Tibial nerve (tissue), 4 donors: Measurements from ENCODE around the gene NRXN3. TPM values are rescaled to one million over a fixed set of nuclear protein-coding genes. Genes with fewer than 3 reads are reported as not detected.

ENCODE experiments used
- DNase-seq, 2 donors: peaks; one replicate each; pipeline ENCODE4 v3.0.0-alpha.2; 2019; ENCODE audit warnings: low spot score in 2 of 2
- H3K27ac ChIP-seq, 4 donors: fragments of 200-600 bp; sonication (generic) in 3 of 4; one replicate each; pipeline ENCODE4 v1.5.1; 2017 to 2019; ENCODE audit warnings: mild to moderate bottlenecking in 1 of 4
- H3K27me3 ChIP-seq, 2 donors: fragments of 200-600 bp; sonication (generic) in 1 of 2; one replicate each; pipeline versions ENCODE4 v1.5.1 to v1.6.0; 2017 to 2019
- H3K36me3 ChIP-seq, 3 donors: fragments of 200-600 bp; sonication (generic); one replicate each; pipeline ENCODE4 v1.5.1; 2018 to 2019
- H3K4me1 ChIP-seq, 4 donors: fragments of 200-600 bp; sonication (generic) in 3 of 4; one replicate each; pipeline ENCODE4 v1.5.1; 2017 to 2019
- H3K4me3 ChIP-seq, 4 donors: fragments of 200-600 bp; sonication (generic) in 3 of 4; one replicate each; pipeline ENCODE4 v1.5.1; 2017 to 2019; ENCODE audit warnings: mild to moderate bottlenecking in 1 of 4, moderate library complexity in 1 of 4
- H3K9me3 ChIP-seq, 4 donors: fragments of 200-600 bp; sonication (generic) in 3 of 4; one replicate each; pipeline ENCODE4 v1.5.1; 2017 to 2019
- EP300 ChIP-seq, 2 donors: sonication (generic); formaldehyde crosslinking; IDR thresholded peaks; one replicate each; pipeline ENCODE4 v1.6.1; 2017; ENCODE audit warnings: antibody characterized with exemption in 2 of 2, mild to moderate bottlenecking in 1 of 2
- POLR2A ChIP-seq, 2 donors: fragments of 450-650 bp; IDR thresholded peaks; one replicate each; pipeline ENCODE4 v1.6.1; 2017; ENCODE audit warnings: antibody characterized with exemption in 2 of 2, mild to moderate bottlenecking in 2 of 2, moderate library complexity in 2 of 2
- WGBS, 2 donors: methylation state at CpG; one replicate each; pipeline ENCODE4 v1.1.5; 2018; 5-methylcytosine and 5-hydroxymethylcytosine counted together
- total RNA-seq, 4 donors: library from RNA; depleted of rRNA; stranded (reverse); fragments of >200 nt; gene quantifications; one replicate each; pipeline ENCODE4 v1.1.0, GENCODE V29; 2016
- TF ChIP-seq, protein P1 (sequence below), 5 experiments: fragments of 200-600 bp in 3 of 5; fragments of 450-650 bp in 2 of 5; sonication (generic) in 3 of 5; IDR thresholded peaks; one replicate each; pipeline ENCODE4 v1.5.1; 2016 to 2019; ENCODE audit warnings: antibody characterized with exemption in 5 of 5, mild to moderate bottlenecking in 3 of 5, moderate library complexity in 2 of 5

Gene NRXN3
- total RNA-seq, 4 donors from 2014 or later, result 16.7 to 52.2 (median 19.7) TPM

DNA sequence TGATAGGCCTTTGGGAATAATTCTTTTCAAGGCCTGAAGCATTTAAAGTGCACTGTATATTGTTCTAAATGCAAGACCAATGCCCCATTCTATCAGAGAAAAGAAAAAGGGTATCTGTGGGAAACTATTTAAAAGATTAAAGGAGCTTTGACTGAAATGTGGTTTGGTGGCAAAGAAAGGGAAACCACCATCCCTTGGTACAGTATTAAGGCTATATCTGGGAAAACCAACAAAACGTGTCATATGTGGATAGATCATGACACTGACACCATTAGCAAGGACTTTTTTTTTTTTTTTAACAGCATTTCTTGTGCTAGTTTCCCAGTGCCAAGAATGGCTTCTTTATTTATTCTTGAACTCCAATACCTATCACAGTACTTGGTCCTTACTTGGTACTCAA, 1150.4 kb downstream of the NRXN3 start:
- Histone ChIP-seq H3K27ac (no peak overlapping the region), H3K4me1 (peaks cover 0 to 4% (median 0%) of the 10 kb centered on the region in 4 donors), H3K4me3 (no peak overlapping the region), H3K27me3 (no peaks in the 10 kb centered on the region), H3K36me3 (no peaks in the 10 kb centered on the region), H3K9me3 (no peaks in the 10 kb centered on the region)
- 28 to 46% methylated on average over 1 of the region's 1 CpG for WGBS, 2 donors
- TF ChIP-seq EP300 (IDR thresholded peaks at IDR 0.05) (no peak), POLR2A (IDR thresholded peaks at IDR 0.05) (no peak)
- TF ChIP-seq, protein P1, sequence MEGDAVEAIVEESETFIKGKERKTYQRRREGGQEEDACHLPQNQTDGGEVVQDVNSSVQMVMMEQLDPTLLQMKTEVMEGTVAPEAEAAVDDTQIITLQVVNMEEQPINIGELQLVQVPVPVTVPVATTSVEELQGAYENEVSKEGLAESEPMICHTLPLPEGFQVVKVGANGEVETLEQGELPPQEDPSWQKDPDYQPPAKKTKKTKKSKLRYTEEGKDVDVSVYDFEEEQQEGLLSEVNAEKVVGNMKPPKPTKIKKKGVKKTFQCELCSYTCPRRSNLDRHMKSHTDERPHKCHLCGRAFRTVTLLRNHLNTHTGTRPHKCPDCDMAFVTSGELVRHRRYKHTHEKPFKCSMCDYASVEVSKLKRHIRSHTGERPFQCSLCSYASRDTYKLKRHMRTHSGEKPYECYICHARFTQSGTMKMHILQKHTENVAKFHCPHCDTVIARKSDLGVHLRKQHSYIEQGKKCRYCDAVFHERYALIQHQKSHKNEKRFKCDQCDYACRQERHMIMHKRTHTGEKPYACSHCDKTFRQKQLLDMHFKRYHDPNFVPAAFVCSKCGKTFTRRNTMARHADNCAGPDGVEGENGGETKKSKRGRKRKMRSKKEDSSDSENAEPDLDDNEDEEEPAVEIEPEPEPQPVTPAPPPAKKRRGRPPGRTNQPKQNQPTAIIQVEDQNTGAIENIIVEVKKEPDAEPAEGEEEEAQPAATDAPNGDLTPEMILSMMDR (IDR thresholded peaks at IDR 0.05), result no peak
- DNase-seq, result no peak

DNA sequence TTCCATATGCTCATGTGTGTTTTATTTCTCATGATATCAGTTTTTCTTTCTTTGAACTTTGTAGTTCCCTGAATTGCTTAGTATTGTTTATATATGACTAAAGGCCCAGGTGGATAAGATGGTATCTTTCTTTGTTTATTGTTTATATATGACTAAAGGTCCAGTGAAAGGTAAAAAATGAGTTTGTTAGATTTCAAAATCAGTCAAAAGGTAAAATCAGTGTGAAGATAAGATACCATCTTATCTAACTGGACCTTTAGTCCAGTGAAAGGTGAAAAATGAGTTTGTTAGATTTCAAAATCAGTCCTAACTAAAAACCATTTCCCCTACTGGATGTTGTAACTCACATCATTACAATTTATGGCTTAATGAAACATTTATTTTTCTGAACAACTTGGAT, 1150.9 kb downstream of the NRXN3 start:
- DNase-seq, result no peak
- Histone ChIP-seq H3K27me3 (no peaks in the 10 kb centered on the region), H3K4me1 (peaks cover 0 to 4% (median 0%) of the 10 kb centered on the region in 4 donors), H3K27ac (no peak overlapping the region), H3K9me3 (no peaks in the 10 kb centered on the region), H3K4me3 (no peak overlapping the region), H3K36me3 (no peaks in the 10 kb centered on the region)
- TF ChIP-seq, protein P1 (IDR thresholded peaks at IDR 0.05), result no peak
- TF ChIP-seq POLR2A (IDR thresholded peaks at IDR 0.05) (no peak), EP300 (IDR thresholded peaks at IDR 0.05) (no peak)

DNA sequence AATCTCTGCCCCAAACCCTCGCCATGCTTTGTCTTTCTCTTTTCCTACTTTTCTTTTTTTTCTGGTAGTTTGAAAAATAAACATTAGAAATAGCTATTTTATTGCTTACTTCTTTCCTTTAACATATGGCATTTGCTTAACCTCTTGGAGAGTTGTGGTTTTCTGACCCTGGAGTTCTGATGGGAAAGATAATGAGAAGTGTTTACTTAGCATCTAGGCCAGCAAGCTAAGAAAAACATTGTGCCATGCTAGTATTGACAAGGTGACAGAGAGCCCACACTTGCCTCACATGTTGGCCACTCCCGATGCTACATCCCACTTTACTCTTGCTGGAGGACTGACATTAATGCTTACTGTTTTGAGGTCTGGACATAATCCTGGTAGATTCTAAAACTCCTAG, 1154.9 kb downstream of the NRXN3 start:
- Histone ChIP-seq H3K4me1 (peaks cover 0 to 5% (median 2%) of the 10 kb centered on the region in 4 donors), H3K36me3 (no peaks in the 10 kb centered on the region), H3K27ac (no peak overlapping the region), H3K27me3 (no peaks in the 10 kb centered on the region), H3K9me3 (no peaks in the 10 kb centered on the region), H3K4me3 (no peak overlapping the region)
- no peak for DNase-seq
- TF ChIP-seq, protein P1 (IDR thresholded peaks at IDR 0.05), result no peak
- TF ChIP-seq EP300 (IDR thresholded peaks at IDR 0.05) (no peak), POLR2A (IDR thresholded peaks at IDR 0.05) (no peak)
- 59 to 69% methylated on average over 2 of the region's 2 CpGs for WGBS, 2 donors

DNA sequence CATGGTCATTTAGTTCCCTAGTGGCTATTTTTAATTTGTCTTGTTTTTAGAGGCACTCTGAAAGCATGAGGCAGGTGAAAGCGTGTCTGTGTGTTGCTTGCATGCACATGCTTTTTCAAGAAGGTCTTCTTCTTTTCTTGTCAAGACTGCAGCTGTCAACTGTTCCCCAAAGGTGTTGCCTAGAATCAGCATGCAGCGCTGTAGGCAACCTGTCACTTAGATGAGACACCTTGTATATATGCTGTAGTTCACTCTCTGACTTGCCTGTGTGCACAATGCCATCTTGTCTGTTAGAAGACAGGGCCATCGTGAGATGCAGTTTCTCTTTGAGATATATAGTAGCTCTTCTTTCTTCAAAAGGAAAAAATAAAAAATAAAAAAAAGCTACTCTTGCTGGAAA, 1155.4 kb downstream of the NRXN3 start:
- no peak for DNase-seq
- Histone ChIP-seq H3K4me3 (no peak overlapping the region), H3K4me1 (peaks cover 0 to 5% (median 2%) of the 10 kb centered on the region in 4 donors), H3K36me3 (no peaks in the 10 kb centered on the region), H3K9me3 (no peaks in the 10 kb centered on the region), H3K27me3 (no peaks in the 10 kb centered on the region), H3K27ac (no peak overlapping the region)
- no peak for TF ChIP-seq POLR2A (IDR thresholded peaks at IDR 0.05)
- TF ChIP-seq, protein P1 (IDR thresholded peaks at IDR 0.05), result no peak
- no peak for TF ChIP-seq EP300 (IDR thresholded peaks at IDR 0.05)
- 88 to 94% methylated on average over 3 of the region's 3 CpGs for WGBS, 2 donors

DNA sequence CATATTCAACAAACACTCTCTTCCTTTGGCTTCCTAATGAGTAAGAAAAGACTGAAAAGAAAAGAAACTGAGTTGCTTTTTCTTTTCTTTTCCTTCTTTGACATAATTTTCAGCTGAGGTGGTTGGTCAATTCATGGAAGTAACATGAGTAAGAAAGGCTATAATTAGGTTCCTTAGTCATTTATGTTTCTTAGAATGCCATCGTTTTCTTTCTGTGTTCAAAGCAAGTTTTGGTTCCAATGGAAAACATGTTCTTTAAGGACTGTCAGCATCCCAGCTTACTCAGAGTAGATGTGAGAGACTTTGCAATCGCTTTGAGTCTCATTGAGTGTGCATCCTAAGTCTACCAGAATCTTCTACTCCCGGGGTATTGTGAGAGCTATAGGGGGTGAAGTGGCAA, 1158.7 kb downstream of the NRXN3 start:
- peaks cover 0 to 22% (median 8%) of the 10 kb centered on the region in 4 donors for H3K4me1 ChIP-seq
- no peaks in the 10 kb centered on the region for H3K36me3 ChIP-seq
- no peaks in the 10 kb centered on the region for H3K9me3 ChIP-seq
- H3K27me3 ChIP-seq, result no peaks in the 10 kb centered on the region
- WGBS, 2 donors, result 52 to 65% methylated on average over 3 of the region's 3 CpGs
- H3K4me3 ChIP-seq, result no peak overlapping the region
- no peak for DNase-seq
- H3K27ac ChIP-seq, result peak overlapping the region in 2 of 4 donors; percentile 52 to 88
- no peak for TF ChIP-seq EP300 (IDR thresholded peaks at IDR 0.05)
- TF ChIP-seq, protein P1 (IDR thresholded peaks at IDR 0.05), result no peak
- TF ChIP-seq POLR2A (IDR thresholded peaks at IDR 0.05), result no peak
